GM21390 (cell line): ENCODE measurements around the gene POC1A.

Experiments used
- ATAC-seq: cut with Tn5 transposase; IDR thresholded peaks from one replicate; pipeline ENCODE4 v1.9.1; 2021; ENCODE audit not compliant: unreplicated experiment

The POC1A gene

GRCh38 chr3:52070724-52071621 is 83.2 kb downstream of the POC1A start:
- ATAC-seq, result no peak

DNA sequence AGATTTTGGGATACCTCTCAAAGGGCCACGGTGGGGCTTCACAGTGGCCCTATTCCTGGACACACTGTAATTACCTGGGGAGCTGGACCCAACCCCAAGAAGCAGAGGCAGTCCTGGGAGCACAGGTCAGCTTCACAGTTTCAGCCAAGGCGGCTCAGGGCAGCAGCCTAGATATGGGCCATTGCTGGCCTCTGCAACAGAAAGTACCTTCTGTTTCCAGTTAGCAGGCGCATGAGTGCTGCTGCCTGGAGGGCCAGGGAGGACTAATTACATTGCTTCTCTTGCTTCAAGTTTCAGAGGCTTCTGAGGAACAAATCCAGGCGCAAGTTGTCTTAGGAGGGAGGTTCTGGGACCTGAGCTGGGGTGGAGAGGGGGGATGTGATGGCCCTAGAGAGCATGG is 84.4 kb downstream of the POC1A start:
- no peak for ATAC-seq

GRCh38 chr3:52069135-52069534 is 85.1 kb downstream of the POC1A start:
- no peak for ATAC-seq

- ATAC-seq, result no peak
Observed at GRCh38 chr3:52068730-52069129, 85.5 kb downstream of the POC1A start.

DNA sequence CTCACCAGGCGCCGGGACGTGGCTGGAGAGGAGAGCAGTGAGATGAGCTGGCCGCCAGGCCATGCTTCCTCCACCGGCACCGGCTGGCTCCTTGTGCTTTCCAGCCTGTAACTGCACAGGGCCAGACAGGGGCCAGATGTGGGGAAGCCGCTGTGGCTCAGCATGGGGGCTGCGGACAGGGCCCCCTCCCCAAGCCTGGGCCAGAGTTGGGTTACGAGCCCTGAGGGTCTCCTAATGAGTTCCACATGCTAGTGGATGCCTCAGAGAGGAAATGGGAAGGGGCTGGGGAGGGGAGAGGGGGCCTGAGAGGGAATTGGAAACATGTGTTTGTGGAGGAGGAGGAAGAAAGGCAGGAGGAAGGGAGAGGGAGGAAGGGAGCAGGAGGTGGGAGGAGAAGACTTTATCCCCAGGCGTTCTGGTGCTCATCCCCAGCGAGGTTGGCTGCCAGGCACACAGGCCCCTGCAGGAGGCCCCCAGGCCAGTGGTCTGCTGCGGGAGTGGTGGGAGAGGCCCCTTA is 86.1 kb downstream of the POC1A start:
- no peak for ATAC-seq

DNA sequence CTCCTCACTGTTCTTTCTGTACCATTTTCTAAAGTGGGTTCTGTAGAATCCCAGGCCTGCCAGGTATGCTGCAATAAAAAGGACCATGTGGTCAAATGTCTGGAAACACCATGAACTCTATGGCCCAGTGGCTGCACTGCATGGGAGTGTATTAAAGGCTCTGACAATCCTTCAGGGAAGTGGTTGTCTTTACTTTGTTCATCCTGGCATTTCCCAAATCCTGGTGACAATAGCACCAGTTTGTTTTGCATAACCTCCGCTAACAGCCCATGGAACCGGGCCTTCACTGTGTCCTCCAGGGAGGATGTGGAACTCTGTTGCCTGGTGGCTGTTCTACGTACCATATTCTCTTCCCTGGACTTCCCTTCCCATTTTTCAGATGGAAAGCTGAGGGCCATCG is 86.7 kb downstream of the POC1A start:
- ATAC-seq, result no peak

GRCh38 chr3:52067046-52067445 is 87.2 kb downstream of the POC1A start:
- ATAC-seq, result no peak

DNA sequence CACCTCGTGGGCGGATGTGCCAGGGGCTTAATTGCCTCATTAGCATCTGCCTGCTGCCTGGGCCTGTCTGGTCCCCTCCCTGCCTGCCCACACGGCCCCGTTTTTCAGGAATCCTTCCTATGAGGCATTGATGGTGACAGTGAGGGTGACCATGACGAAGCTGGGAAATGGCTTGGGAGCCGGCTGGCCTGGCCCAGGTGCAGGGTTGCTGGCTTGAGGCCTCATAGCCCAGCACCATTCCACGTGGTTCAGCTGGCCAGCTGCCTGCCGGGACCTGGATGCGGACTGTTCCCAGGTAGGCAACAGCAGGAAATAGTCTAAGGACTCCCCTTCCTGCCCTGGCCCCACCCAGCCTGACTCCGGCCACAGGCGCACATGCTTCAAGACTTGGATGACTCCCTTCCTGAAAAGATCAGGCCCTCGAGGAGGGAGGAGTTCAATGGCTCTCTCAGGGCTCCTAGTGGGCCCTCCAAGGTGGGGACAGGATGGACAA is 88.9 kb downstream of the POC1A start:
- ATAC-seq, result no peak

DNA sequence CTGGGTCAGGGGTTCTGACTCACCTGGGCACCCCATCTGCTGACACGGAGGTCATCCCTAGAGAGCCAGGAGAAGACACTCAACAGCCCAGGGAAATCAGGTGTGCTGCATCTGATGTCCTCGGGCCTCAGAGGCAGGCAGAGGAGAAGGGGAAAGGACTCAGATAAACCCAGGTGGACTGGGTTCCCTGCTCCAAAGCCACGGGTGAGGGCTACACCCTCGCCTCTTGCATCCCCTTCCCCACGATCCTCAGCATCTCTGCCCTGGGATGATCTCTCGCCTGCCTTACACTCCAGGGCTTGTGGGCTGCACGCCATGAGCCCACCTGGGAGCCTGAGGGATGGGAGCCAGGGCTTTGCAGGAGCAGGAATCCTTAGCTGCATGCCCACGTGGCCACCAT is 89.7 kb downstream of the POC1A start:
- no peak for ATAC-seq

- no peak for ATAC-seq
Observed at GRCh38 chr3:52063026-52063723, 91.0 kb downstream of the POC1A start.

DNA sequence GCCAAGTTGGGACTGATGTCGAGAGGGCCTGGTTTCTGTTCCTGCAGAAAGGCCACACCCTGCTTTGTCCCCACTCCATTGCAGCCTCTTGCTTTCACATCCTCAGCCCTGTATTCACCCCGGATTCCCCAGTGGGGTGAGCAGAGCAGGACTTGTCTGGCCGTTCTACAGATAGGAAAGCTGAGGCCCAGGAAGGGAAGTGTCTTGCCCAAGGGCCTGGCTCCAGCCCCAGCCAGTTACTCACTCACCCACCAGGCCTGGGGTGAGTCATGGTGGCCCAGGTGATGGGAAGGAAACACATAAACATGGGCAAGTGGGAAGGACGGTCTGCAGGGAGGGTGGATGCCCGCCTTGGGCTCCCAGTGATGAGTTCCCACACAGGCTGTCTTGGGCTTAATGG is 91.7 kb downstream of the POC1A start:
- ATAC-seq, result no peak

DNA sequence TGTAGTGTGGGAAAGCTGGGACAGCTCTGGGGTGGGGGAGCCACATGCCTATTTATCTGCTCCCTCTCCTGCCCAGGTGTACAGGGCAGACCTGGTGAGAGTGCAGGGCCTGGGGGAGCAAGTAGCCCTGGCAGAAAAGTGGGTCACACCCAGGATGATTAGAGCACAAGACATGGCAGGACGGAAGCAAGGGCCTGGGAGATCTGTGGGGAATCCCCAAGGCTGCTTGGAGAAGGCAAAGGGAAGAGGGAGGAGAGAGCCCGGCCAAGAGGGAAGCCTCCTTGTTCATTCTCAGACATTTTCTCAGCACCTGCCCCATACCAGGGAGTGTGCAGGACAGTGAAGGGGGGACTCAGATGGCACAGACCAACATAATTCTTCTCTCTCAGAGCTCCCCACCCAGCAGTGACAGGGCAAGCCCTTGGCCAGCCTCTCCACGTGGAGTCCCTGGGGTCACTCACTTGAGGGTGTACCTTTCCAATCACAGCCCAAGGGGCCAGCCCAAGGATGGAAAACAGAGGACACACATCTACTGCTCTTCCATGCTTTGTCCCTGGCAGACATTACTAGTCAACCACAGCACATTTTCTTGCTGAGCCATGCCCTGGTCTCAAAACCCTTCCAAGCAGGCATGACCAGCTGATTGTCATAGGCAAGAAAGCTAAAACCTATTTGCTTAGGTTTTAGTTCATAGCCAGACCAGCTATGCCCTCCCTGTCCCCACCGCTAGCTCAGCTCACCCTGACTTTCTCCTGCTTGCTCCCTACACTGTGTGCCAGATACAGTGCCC is 92.9 kb downstream of the POC1A start:
- ATAC-seq, result no peak

- ATAC-seq, result no peak
Observed at GRCh38 chr3:52059781-52060180, 94.4 kb downstream of the POC1A start.

GRCh38 chr3:52057812-52058495 is 96.3 kb downstream of the POC1A start:
- ATAC-seq, result no peak

GRCh38 chr3:52056968-52057811 is 97.0 kb downstream of the POC1A start:
- peak; percentile 70 for ATAC-seq

- peak; percentile 26 for ATAC-seq
Observed at GRCh38 chr3:52056521-52056967, 97.7 kb downstream of the POC1A start, which contains the start of gene DUSP7. DUSP7 (minus strand) TSS chr3:52056571; CDS start chr3:52056366, 205 bp downstream.

GRCh38 chr3:52055537-52056351 is 98.5 kb downstream of the POC1A start:
- ATAC-seq, result peak; percentile 11

DNA sequence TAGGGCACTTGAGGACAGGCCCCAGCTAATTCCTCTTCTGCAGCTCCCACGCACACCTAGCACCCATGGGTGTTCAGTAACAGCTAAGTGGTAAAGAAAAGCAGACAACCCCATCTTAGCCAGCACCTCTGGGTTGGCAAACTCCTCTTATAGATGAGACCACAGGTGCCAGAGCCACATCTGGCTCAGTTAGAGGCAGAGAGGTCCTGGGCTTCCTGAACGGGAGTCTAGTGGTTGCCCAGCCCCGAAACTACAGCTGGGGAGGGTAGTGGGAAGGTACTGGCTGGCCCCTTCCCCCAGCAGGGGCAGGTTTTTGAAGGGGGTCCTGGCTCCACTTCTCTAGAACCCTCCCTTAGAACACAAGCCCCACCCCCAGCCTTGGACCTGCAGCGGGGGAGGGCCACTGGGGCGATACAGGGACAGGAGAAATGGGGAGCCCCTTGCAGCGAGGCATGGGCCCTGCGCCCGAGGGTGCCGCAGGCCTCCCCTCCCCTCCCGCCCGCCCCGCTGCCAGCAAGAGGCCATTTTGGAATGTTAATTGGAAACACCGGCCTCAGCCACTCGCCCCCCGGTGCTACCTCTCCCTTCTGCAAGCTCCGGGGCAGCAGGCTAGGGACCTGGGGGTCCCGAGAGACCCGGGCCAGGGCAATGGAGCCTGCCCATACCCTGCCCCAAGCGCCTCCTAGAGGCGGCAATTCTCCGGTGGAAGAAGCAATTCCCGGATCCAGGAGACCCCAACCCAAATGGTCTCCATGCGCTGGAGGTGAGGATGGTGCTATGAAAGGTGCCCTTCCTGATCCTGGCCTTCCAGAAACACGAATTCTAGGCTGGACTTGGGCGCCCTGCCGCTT is 99.3 kb downstream of the POC1A start:
- no peak for ATAC-seq
